HepG2 (cell line): ENCODE data around the gene DNAJB2. TPM values are rescaled to one million over a fixed set of nuclear protein-coding genes. Genes with fewer than 3 reads are reported as not detected.
A peak's percentile ranks its signal among the peaks of the same experiment; 100 is the strongest.

Experiments used
- CBX2 ChIP-seq, 2 experiments: fragments of 200-600 bp in 1 of 2; sonication (generic); formaldehyde crosslinking in 1 of 2; IDR thresholded peaks; 2 replicates each; pipeline versions ENCODE4 v1.7.0 to v1.8.1; 2018 to 2022; ENCODE audit warnings: low read depth in 2 of 2, low read length in 1 of 2, mild to moderate bottlenecking in 1 of 2, missing genetic modification reagents in 1 of 2
- GABPB1 ChIP-seq: IDR thresholded peaks from 2 replicates; pipeline ENCODE4 v1.6.1; 2016; ENCODE audit warnings: mild to moderate bottlenecking, missing genetic modification reagents, moderate library complexity, missing compliant biosample characterization
- HMG20B ChIP-seq: conservative IDR thresholded peaks from 2 replicates; pipeline ENCODE4 v1.6.1; 2016; ENCODE audit warnings: missing genetic modification reagents, missing compliant biosample characterization
- SUZ12 ChIP-seq: fragments of 150-350 bp; IDR thresholded peaks from 2 replicates; pipeline ENCODE4 v1.6.1; 2014; ENCODE audit warnings: low read depth, low read length
- THAP11 ChIP-seq: IDR thresholded peaks from 2 replicates; pipeline ENCODE4 v1.6.1; 2016; ENCODE audit warnings: missing biosample characterization, missing genetic modification reagents
- U2AF1 ChIP-seq: fragments of 200-400 bp; formaldehyde crosslinking; optimal IDR thresholded peaks from 2 replicates; pipeline ENCODE3; 2017; ENCODE audit warnings: mild to moderate bottlenecking, low read depth, low read length
- ZEB1 ChIP-seq: IDR thresholded peaks from 2 replicates; pipeline ENCODE4 v1.6.1; 2012; ENCODE audit warnings: mild to moderate bottlenecking, low read depth, inconsistent platforms; ENCODE audit not compliant: insufficient replicate concordance
- ZNF180 ChIP-seq: sonication (generic); formaldehyde crosslinking; IDR thresholded peaks from 2 replicates; pipeline ENCODE4 v1.4.0; 2020; ENCODE audit warnings: low read depth, missing genetic modification reagents, borderline replicate concordance
- ZNF550 ChIP-seq: sonication (generic); formaldehyde crosslinking; IDR thresholded peaks from 2 replicates; pipeline ENCODE4 v1.4.0; 2020; ENCODE audit warnings: mild to moderate bottlenecking, missing genetic modification reagents, borderline replicate concordance
- ZNF7 ChIP-seq: IDR thresholded peaks from 2 replicates; pipeline ENCODE4 v1.6.1; 2016; ENCODE audit warnings: missing biosample characterization, missing genetic modification reagents
- polyA plus RNA-seq, 8 experiments: library from polyadenylated mRNA; depleted of rRNA in 3 of 8; stranded (reverse) in 7 of 8; unstranded in 1 of 8; fragments of >200 nt; fragmentation: Illumina TruSeq in 4 of 8; extraction: Trizol in 4 of 8; gene quantifications; 2 replicates each; pipeline versions ENCODE4 v1.2.1 to v1.2.3, GENCODE V29; 2011 to 2016; ENCODE audit warnings: low read depth in 4 of 8, missing spikeins in 1 of 8, mixed read lengths in 1 of 8; ENCODE audit not compliant: insufficient read depth in 1 of 8
- total RNA-seq, 5 experiments: library from RNA; depleted of rRNA; stranded (reverse); fragments of >200 nt; fragmentation: Illumina TruSeq; extraction: Trizol; gene quantifications; 2 replicates each; pipeline ENCODE4 v1.2.3, GENCODE V29; 2016; ENCODE audit warnings: low read depth in 1 of 5
- TF ChIP-seq, protein P1 (sequence below): sonication (generic); formaldehyde crosslinking; IDR thresholded peaks from 2 replicates; pipeline ENCODE4 v1.4.0; 2020; ENCODE audit warnings: mild to moderate bottlenecking, missing genetic modification reagents
- TF ChIP-seq, protein P2 (sequence below): sonication (generic); formaldehyde crosslinking; IDR thresholded peaks from 2 replicates; pipeline ENCODE4 v1.5.0; 2020; ENCODE audit warnings: mild to moderate bottlenecking, missing genetic modification reagents, borderline replicate concordance

Gene DNAJB2
- total and polyA plus RNA-seq, 2 of the 13 experiments (the other 11 are each of a cell fraction or from before 2014, with no cell fraction given): 21.3 to 31.1 TPM

DNA sequence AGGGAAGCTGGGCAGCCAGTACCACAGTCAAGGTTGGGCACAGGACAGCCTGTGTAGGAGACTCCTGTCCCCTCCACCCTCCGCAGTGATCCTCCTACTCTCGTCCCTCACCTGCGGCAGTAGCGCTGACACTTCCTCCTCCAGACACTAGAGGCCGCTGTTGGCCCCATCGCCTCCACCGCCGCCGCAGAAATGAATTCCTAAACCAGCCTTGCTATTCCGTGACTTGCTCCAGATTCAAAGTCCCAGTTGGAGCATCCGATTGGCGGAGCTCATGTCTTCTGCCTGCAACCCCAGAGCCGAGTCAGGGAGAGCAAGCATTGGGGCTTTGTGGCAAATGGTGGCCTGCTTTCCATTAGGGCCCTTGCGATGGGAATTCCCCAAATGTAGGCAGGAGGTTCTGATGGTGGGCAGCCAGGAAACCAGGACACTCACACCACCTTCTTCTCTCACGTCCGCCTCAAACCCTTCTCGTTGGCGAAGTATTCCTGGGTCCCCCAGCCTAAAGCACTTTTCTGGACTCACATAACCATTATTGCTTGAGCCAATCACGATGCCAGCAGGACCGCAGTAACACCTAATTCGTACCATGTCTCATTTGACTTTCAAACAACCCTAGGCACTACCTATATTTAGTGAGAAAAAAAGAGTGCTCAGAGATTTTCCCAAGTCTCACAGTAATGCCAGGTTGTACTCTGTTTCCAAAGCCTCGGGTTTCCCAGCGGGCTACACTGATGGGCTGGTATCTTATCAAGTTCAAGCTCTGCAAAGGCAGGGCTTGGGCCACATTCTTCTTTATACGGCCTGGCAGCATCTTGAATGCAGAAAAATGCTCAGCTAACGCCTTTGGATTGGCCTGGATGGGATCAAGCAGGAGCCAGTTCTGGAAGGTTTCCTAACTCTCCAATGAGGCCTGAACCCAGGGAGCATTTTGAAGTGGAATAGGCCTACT is 1.2 kb upstream of the DNAJB2 start (continued):
- TF ChIP-seq, protein P1, sequence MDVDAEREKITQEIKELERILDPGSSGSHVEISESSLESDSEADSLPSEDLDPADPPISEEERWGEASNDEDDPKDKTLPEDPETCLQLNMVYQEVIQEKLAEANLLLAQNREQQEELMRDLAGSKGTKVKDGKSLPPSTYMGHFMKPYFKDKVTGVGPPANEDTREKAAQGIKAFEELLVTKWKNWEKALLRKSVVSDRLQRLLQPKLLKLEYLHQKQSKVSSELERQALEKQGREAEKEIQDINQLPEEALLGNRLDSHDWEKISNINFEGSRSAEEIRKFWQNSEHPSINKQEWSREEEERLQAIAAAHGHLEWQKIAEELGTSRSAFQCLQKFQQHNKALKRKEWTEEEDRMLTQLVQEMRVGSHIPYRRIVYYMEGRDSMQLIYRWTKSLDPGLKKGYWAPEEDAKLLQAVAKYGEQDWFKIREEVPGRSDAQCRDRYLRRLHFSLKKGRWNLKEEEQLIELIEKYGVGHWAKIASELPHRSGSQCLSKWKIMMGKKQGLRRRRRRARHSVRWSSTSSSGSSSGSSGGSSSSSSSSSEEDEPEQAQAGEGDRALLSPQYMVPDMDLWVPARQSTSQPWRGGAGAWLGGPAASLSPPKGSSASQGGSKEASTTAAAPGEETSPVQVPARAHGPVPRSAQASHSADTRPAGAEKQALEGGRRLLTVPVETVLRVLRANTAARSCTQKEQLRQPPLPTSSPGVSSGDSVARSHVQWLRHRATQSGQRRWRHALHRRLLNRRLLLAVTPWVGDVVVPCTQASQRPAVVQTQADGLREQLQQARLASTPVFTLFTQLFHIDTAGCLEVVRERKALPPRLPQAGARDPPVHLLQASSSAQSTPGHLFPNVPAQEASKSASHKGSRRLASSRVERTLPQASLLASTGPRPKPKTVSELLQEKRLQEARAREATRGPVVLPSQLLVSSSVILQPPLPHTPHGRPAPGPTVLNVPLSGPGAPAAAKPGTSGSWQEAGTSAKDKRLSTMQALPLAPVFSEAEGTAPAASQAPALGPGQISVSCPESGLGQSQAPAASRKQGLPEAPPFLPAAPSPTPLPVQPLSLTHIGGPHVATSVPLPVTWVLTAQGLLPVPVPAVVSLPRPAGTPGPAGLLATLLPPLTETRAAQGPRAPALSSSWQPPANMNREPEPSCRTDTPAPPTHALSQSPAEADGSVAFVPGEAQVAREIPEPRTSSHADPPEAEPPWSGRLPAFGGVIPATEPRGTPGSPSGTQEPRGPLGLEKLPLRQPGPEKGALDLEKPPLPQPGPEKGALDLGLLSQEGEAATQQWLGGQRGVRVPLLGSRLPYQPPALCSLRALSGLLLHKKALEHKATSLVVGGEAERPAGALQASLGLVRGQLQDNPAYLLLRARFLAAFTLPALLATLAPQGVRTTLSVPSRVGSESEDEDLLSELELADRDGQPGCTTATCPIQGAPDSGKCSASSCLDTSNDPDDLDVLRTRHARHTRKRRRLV (CRISPR knock-in tag): no peak
- TF ChIP-seq ZEB1 (no peak), ZNF550 (CRISPR knock-in tag) (0 out of 2 replicates have a peak, but pooled peaks have one; percentile 57), GABPB1 (peak; percentile 26; the same call in 1 of the 2 replicates), ZNF180 (CRISPR knock-in tag) (no peak), ZNF7 (CRISPR knock-in tag) (no peak), THAP11 (peak; percentile 67), U2AF1 (no peak), SUZ12 (no peak), HMG20B (CRISPR knock-in tag) (no peak; the same call in 1 of the 2 replicates), CBX2 (IDR thresholded peaks at IDR 0.05; ENCODE audit: low read depth, low read length) (no peak), CBX2 (CRISPR knock-in tag; IDR thresholded peaks at IDR 0.05; ENCODE audit: low read depth) (no peak)
- TF ChIP-seq, protein P2, sequence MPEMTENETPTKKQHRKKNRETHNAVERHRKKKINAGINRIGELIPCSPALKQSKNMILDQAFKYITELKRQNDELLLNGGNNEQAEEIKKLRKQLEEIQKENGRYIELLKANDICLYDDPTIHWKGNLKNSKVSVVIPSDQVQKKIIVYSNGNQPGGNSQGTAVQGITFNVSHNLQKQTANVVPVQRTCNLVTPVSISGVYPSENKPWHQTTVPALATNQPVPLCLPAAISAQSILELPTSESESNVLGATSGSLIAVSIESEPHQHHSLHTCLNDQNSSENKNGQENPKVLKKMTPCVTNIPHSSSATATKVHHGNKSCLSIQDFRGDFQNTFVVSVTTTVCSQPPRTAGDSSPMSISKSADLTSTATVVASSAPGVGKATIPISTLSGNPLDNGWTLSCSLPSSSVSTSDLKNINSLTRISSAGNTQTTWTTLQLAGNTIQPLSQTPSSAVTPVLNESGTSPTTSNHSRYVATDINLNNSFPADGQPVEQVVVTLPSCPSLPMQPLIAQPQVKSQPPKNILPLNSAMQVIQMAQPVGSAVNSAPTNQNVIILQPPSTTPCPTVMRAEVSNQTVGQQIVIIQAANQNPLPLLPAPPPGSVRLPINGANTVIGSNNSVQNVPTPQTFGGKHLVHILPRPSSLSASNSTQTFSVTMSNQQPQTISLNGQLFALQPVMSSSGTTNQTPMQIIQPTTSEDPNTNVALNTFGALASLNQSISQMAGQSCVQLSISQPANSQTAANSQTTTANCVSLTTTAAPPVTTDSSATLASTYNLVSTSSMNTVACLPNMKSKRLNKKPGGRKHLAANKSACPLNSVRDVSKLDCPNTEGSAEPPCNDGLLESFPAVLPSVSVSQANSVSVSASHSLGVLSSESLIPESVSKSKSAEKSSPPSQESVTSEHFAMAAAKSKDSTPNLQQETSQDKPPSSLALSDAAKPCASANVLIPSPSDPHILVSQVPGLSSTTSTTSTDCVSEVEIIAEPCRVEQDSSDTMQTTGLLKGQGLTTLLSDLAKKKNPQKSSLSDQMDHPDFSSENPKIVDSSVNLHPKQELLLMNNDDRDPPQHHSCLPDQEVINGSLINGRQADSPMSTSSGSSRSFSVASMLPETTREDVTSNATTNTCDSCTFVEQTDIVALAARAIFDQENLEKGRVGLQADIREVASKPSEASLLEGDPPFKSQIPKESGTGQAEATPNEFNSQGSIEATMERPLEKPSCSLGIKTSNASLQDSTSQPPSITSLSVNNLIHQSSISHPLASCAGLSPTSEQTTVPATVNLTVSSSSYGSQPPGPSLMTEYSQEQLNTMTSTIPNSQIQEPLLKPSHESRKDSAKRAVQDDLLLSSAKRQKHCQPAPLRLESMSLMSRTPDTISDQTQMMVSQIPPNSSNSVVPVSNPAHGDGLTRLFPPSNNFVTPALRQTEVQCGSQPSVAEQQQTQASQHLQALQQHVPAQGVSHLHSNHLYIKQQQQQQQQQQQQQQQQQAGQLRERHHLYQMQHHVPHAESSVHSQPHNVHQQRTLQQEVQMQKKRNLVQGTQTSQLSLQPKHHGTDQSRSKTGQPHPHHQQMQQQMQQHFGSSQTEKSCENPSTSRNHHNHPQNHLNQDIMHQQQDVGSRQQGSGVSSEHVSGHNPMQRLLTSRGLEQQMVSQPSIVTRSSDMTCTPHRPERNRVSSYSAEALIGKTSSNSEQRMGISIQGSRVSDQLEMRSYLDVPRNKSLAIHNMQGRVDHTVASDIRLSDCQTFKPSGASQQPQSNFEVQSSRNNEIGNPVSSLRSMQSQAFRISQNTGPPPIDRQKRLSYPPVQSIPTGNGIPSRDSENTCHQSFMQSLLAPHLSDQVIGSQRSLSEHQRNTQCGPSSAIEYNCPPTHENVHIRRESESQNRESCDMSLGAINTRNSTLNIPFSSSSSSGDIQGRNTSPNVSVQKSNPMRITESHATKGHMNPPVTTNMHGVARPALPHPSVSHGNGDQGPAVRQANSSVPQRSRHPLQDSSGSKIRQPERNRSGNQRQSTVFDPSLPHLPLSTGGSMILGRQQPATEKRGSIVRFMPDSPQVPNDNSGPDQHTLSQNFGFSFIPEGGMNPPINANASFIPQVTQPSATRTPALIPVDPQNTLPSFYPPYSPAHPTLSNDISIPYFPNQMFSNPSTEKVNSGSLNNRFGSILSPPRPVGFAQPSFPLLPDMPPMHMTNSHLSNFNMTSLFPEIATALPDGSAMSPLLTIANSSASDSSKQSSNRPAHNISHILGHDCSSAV (CRISPR knock-in tag): no peak
